ENCODE measurements around the gene CLCA2.

- TF ChIP-seq POLR2A (IDR thresholded peaks at IDR 0.05) = no peak
- TF ChIP-seq, protein P1, sequence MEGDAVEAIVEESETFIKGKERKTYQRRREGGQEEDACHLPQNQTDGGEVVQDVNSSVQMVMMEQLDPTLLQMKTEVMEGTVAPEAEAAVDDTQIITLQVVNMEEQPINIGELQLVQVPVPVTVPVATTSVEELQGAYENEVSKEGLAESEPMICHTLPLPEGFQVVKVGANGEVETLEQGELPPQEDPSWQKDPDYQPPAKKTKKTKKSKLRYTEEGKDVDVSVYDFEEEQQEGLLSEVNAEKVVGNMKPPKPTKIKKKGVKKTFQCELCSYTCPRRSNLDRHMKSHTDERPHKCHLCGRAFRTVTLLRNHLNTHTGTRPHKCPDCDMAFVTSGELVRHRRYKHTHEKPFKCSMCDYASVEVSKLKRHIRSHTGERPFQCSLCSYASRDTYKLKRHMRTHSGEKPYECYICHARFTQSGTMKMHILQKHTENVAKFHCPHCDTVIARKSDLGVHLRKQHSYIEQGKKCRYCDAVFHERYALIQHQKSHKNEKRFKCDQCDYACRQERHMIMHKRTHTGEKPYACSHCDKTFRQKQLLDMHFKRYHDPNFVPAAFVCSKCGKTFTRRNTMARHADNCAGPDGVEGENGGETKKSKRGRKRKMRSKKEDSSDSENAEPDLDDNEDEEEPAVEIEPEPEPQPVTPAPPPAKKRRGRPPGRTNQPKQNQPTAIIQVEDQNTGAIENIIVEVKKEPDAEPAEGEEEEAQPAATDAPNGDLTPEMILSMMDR (IDR thresholded peaks at IDR 0.05) = no peak
- TF ChIP-seq POLR2AphosphoS5 (IDR thresholded peaks at IDR 0.05) = no peak
Measured at GRCh38 chr1:86471291-86471690, 47.3 kb downstream of the CLCA2 start.
